OCI-LY7 (cell line): ENCODE measurements around the gene EIF4ENIF1. TPM values are rescaled to one million over a fixed set of nuclear protein-coding genes. Genes with fewer than 3 reads are reported as not detected.

Source experiments
- BruUV-seq: library from RNA; stranded (reverse); fragments of 400-500 nt; replicated peaks from 2 replicates; lab custom pipeline; 2021; lab: Mats Ljungman, UMichigan
- CTCF ChIA-PET: fragments of 300-600 bp; sonication (Branson Sonifier 250); formaldehyde crosslinking; loops from one replicate; lab custom pipeline; 2022; ENCODE audit warnings: antibody characterized with exemption; ENCODE audit not compliant: unreplicated experiment; lab: Charles Lee
- POLR2A ChIA-PET: fragments of 300-600 bp; sonication (Branson Sonifier 250); formaldehyde crosslinking; loops from one replicate; lab custom pipeline; 2022; ENCODE audit warnings: antibody characterized with exemption; lab: Charles Lee
- DNase-seq: peaks from one replicate; pipeline ENCODE4 v3.0.0-alpha.2; 2015; ENCODE audit warnings: low spot score
- H2AFZ ChIP-seq: fragments of 200-600 bp; sonication (generic), shearing (Covaris generic); 2 replicates; pipeline ENCODE4 v1.6.1; 2014; ENCODE audit warnings: mild to moderate bottlenecking, antibody characterized with exemption, low read length, moderate library complexity
- H3K27ac ChIP-seq: fragments of 200-600 bp; sonication (generic); 2 replicates; pipeline ENCODE4 v1.5.1; 2014; ENCODE audit warnings: mixed run types, low read depth, mild to moderate bottlenecking, moderate library complexity, low read length, inconsistent platforms; ENCODE audit not compliant: poor library complexity, severe bottlenecking
- H3K36me3 ChIP-seq: fragments of 200-600 bp; sonication (generic); 2 replicates; pipeline ENCODE4 v1.6.1; 2014; ENCODE audit warnings: mild to moderate bottlenecking, antibody characterized with exemption, low read length, moderate library complexity, mixed read lengths; ENCODE audit not compliant: insufficient read depth
- H3K4me1 ChIP-seq: fragments of 200-600 bp; sonication (generic); 2 replicates; pipeline ENCODE4 v1.5.1; 2014; ENCODE audit warnings: mild to moderate bottlenecking, low read length; ENCODE audit not compliant: insufficient read depth, poor library complexity, severe bottlenecking
- H3K4me2 ChIP-seq: fragments of 200-600 bp; sonication (generic); 2 replicates; pipeline ENCODE4 v1.6.1; 2014; ENCODE audit warnings: mild to moderate bottlenecking, low read length
- H3K4me3 ChIP-seq: fragments of 200-600 bp; sonication (generic); 2 replicates; pipeline ENCODE4 v1.5.1; 2014; ENCODE audit warnings: mild to moderate bottlenecking, low read depth, low read length; ENCODE audit not compliant: poor library complexity, severe bottlenecking
- H3K79me2 ChIP-seq: fragments of 200-600 bp; sonication (generic); 2 replicates; pipeline ENCODE4 v1.6.1; 2016; ENCODE audit warnings: low read depth, mild to moderate bottlenecking, low read length, moderate library complexity, mixed read lengths; ENCODE audit not compliant: insufficient read depth
- H3K9me2 ChIP-seq: fragments of 200-600 bp; sonication (generic); 2 replicates; pipeline ENCODE4 v1.6.1; 2016; ENCODE audit warnings: mild to moderate bottlenecking, low read length, mixed read lengths; ENCODE audit not compliant: insufficient read depth
- H3K9me3 ChIP-seq: fragments of 200-600 bp; sonication (generic); 2 replicates; pipeline ENCODE4 v1.6.1; 2014; ENCODE audit warnings: mild to moderate bottlenecking, mixed run types, low read length, mixed read lengths
- H4K20me1 ChIP-seq: fragments of 200-600 bp; sonication (generic); 2 replicates; pipeline ENCODE4 v1.6.1; 2014; ENCODE audit warnings: mild to moderate bottlenecking, antibody characterized with exemption, low read length, moderate library complexity, mixed read lengths; ENCODE audit not compliant: insufficient read depth
- EZH2phosphoT487 ChIP-seq: fragments of 200-600 bp; sonication (generic); IDR thresholded peaks from 2 replicates; pipeline ENCODE4 v1.6.1; 2018; ENCODE audit warnings: low read depth, borderline replicate concordance, mild to moderate bottlenecking, mixed run types, antibody characterized with exemption, low read length, moderate library complexity, mixed read lengths
- intact Hi-C: fragments of 100-400 bp; cut with micrococcal nuclease; formaldehyde crosslinking; loops from one replicate; pipeline ENCODE4 v1.10.0; 2022; ENCODE audit not compliant: unreplicated experiment
- total RNA-seq, 2 experiments: library from RNA; depleted of rRNA in 1 of 2; stranded (reverse); fragments of >200 nt in 1 of 2; shearing (Covaris generic) in 1 of 2; gene quantifications; 2 replicates each; pipeline ENCODE4 v1.2.3, GENCODE V29; 2014 to 2022
- TF ChIP-seq, protein P1 (sequence below): fragments of 200-600 bp; sonication (generic); conservative IDR thresholded peaks from 2 replicates; pipeline ENCODE4 v1.5.1; 2014; ENCODE audit warnings: mild to moderate bottlenecking, antibody characterized with exemption, low read length, moderate library complexity, mixed read lengths

Gene EIF4ENIF1
- total RNA-seq, 2 experiments from 2014 or later, result 18.1 to 40.3 TPM

GRCh38 chr22:31497148-31497938, 7.7 kb upstream of the EIF4ENIF1 start:
- TSS peak; percentile 84 for BruUV-seq
- TF ChIP-seq, protein P1, sequence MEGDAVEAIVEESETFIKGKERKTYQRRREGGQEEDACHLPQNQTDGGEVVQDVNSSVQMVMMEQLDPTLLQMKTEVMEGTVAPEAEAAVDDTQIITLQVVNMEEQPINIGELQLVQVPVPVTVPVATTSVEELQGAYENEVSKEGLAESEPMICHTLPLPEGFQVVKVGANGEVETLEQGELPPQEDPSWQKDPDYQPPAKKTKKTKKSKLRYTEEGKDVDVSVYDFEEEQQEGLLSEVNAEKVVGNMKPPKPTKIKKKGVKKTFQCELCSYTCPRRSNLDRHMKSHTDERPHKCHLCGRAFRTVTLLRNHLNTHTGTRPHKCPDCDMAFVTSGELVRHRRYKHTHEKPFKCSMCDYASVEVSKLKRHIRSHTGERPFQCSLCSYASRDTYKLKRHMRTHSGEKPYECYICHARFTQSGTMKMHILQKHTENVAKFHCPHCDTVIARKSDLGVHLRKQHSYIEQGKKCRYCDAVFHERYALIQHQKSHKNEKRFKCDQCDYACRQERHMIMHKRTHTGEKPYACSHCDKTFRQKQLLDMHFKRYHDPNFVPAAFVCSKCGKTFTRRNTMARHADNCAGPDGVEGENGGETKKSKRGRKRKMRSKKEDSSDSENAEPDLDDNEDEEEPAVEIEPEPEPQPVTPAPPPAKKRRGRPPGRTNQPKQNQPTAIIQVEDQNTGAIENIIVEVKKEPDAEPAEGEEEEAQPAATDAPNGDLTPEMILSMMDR, result no peak
- TF ChIP-seq EZH2phosphoT487, result no peak
- Histone ChIP-seq H3K27ac (peak overlapping the region; percentile 93), H3K36me3 (peaks cover 23% of the 10 kb centered on the region), H3K9me3 (no peaks in the 10 kb centered on the region), H3K79me2 (peaks cover 48% of the 10 kb centered on the region), H3K4me2 (peak overlapping the region; percentile 90), H3K9me2 (no peaks in the 10 kb centered on the region), H3K4me1 (peaks cover 31% of the 10 kb centered on the region), H4K20me1 (peaks cover 7% of the 10 kb centered on the region; the same call in 1 of the 2 replicates), H3K4me3 (peak overlapping the region; percentile 89), H2AFZ (peak overlapping the region; percentile 59; the same call in 1 of the 2 replicates)
- intact Hi-C loops, result loop anchor here (10.0 kb wide), 1 partner anchor 977 kb away; the partner anchor contains the start of gene FBXO7
- peak; percentile 19 for DNase-seq
- ChIA-PET POLR2A (interaction anchor here (0.6 kb wide), 1 partner anchor 18 kb away, joined by 4 read pairs; no protein-coding TSS in a partner anchor), CTCF (no interaction called here)

DNA sequence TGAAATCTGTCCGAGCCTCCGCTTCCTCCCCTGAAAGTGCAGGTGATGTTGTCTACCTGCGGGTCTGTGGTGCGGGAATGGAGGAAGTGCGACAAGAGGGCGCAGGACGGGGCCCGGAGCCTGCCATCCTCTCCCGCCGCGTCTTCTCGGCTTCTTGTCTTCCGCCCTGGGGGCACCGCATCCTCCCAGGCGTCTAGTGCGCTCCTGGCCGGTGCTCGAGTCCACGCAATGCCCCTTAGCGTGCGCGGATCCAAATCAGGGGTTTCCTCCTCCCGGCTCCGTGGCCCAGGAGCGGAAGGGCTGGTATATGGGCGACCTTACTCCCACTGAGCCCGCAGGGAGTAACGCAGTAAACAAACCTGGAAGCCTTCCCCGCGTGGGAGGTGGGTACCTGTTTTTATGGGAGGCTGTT, 7.1 kb upstream of the EIF4ENIF1 start:
- TF ChIP-seq, protein P1, result no peak
- TF ChIP-seq EZH2phosphoT487, result no peak
- Histone ChIP-seq H3K36me3 (peaks cover 18% of the 10 kb centered on the region), H4K20me1 (peaks cover 3% of the 10 kb centered on the region; the same call in 1 of the 2 replicates), H3K9me3 (no peaks in the 10 kb centered on the region), H3K4me1 (peaks cover 36% of the 10 kb centered on the region), H3K79me2 (peaks cover 44% of the 10 kb centered on the region), H3K27ac (peak overlapping the region; percentile 93), H2AFZ (peak overlapping the region; percentile 59; the same call in 1 of the 2 replicates), H3K9me2 (no peaks in the 10 kb centered on the region), H3K4me3 (peak overlapping the region; percentile 89), H3K4me2 (peak overlapping the region; percentile 90)
- ChIA-PET POLR2A (no interaction called here), CTCF (no interaction called here)
- intact Hi-C loops, result loop anchor here (1.0 to 10.0 kb wide), 3 partner anchors 97 to 978 kb away; partner anchors contain the start of genes DRG1 and FBXO7
- no TSS peak for BruUV-seq
- DNase-seq, result peak; percentile 62
